Nephron progenitor cell (in vitro differentiated cells): Measurements from ENCODE around the gene ACAD10.

Source experiments
- DNase-seq: peaks from one replicate; pipeline ENCODE4 v3.0.0; 2021
- H3K27ac Mint-ChIP-seq: 2 replicates; pipeline ENCODE4 v1.8.0; 2021; ENCODE audit warnings: mild to moderate bottlenecking, moderate library complexity, mixed read lengths
- H3K27me3 Mint-ChIP-seq: 2 replicates; pipeline ENCODE4 v1.8.0; 2021; ENCODE audit warnings: mild to moderate bottlenecking, low read depth, mixed read lengths; ENCODE audit not compliant: poor library complexity
- H3K36me3 Mint-ChIP-seq: 2 replicates; pipeline ENCODE4 v1.8.0; 2021; ENCODE audit warnings: low read depth, mixed read lengths
- H3K4me1 Mint-ChIP-seq: 2 replicates; pipeline ENCODE4 v1.8.0; 2021; ENCODE audit warnings: mixed read lengths
- H3K4me3 Mint-ChIP-seq: 2 replicates; pipeline ENCODE4 v1.8.0; 2021; ENCODE audit warnings: mild to moderate bottlenecking, moderate library complexity, mixed read lengths
- H3K9me3 Mint-ChIP-seq: 2 replicates; pipeline ENCODE4 v1.8.0; 2021; ENCODE audit warnings: mild to moderate bottlenecking, moderate library complexity, mixed read lengths
- CTCF ChIP-seq: fragments of 200-600 bp; sonication (generic); IDR thresholded peaks from 2 replicates; pipeline ENCODE4 v1.5.0; 2021; ENCODE audit warnings: antibody characterized with exemption

The ACAD10 gene

DNA sequence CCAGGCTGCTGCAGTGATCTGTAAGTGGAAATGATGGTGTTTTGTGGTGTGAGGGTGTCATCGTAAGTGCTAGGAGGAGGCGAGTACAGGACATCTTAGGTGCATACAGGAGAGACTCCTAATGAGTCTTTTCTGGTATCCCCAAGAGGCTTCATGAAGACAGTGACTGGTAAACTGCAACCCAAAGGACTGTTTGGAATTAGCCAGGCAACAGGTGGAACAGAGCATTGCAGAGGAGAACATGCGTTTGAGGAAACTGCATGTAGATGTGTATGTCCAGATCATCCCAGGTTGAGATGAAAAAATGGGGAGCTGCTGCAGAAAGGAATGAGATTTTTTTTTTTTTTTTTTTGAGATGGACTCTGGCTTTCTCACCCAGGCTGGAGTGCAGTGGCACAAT lies 5.4 kb downstream of the ACAD10 start:
- no peak for TF ChIP-seq CTCF
- no peak for DNase-seq
- no peak overlapping the region for H3K4me3 Mint-ChIP-seq
- peaks cover 3% of the 10 kb centered on the region for H3K27me3 Mint-ChIP-seq
- H3K9me3 Mint-ChIP-seq = no peaks in the 10 kb centered on the region
- H3K36me3 Mint-ChIP-seq = peaks cover 43% of the 10 kb centered on the region
- H3K4me1 Mint-ChIP-seq = peaks cover 13% of the 10 kb centered on the region
- no peak overlapping the region for H3K27ac Mint-ChIP-seq

GRCh38 chr12:111692575-111693210 lies 6.8 kb downstream of the ACAD10 start:
- H3K9me3 Mint-ChIP-seq = no peaks in the 10 kb centered on the region
- DNase-seq = no peak
- no peaks in the 10 kb centered on the region for H3K4me1 Mint-ChIP-seq
- no peak overlapping the region for H3K4me3 Mint-ChIP-seq
- peaks cover 3% of the 10 kb centered on the region for H3K27me3 Mint-ChIP-seq
- no peak overlapping the region for H3K27ac Mint-ChIP-seq
- TF ChIP-seq CTCF = no peak
- H3K36me3 Mint-ChIP-seq = peaks cover 46% of the 10 kb centered on the region

DNA sequence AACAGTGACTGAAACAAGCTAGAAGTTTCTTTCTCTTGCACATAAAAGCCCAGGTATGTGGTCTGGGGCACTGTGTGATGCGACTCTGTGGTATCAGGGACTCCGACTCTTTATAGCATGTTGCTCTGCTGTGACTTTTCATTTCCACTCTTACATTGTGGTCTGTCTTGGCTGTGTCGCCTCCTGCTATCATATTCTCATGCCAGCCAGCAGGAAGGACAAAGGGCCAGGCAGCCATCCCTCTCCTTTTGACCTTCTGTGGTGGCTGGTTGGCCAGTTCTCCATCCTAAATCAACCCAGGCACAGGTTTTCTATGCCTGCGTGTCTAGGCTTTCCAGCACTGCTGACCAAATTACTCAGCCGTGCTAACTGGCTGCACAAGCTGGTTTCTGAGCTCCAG lies 8.0 kb downstream of the ACAD10 start:
- Mint-ChIP-seq H3K27me3 (no peaks in the 10 kb centered on the region), H3K27ac (peak overlapping the region; percentile 54), H3K4me1 (no peaks in the 10 kb centered on the region), H3K4me3 (no peak overlapping the region), H3K36me3 (peaks cover 52% of the 10 kb centered on the region), H3K9me3 (no peaks in the 10 kb centered on the region)
- no peak for TF ChIP-seq CTCF
- DNase-seq = no peak

DNA sequence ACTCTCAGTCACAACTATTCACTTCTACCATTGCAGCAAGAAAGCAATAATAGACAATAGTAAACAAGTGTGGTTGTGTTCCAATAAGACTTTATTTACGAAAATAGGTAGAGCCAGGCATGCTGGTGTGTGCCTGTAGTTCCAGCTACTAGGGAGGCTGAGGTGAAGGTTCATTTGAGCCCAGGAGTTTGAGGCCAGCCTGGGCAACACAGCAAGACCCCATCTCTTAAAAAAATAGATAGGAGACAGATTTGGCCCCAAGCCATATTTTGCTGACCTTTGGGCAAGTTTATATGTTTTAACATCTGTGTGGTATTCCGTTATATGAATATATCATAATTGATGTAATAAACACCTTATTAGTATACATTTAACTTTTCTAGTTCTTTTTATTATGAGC lies 14.1 kb downstream of the ACAD10 start:
- DNase-seq = no peak
- peaks cover 53% of the 10 kb centered on the region for H3K36me3 Mint-ChIP-seq

DNA sequence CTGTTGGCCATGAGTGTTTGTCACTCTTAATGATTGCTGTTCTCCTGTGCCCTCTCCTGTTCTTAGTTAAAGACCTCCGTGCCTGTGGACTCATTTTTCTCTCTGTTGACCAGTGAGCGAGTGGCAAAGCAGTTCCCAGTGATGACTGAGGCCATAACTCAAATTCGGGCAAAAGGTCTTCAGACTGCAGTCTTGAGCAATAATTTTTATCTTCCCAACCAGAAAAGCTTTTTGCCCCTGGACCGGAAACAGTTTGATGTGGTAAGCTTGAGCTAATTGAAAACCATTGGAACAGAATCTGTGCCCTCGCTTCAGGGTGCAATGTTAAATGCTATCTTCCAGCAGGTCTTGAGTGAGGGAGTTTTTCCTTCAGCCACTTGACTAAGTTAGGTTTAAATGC lies 19.8 kb downstream of the ACAD10 start:
- Mint-ChIP-seq H3K4me1 (no peaks in the 10 kb centered on the region), H3K27ac (peak overlapping the region; percentile 80), H3K36me3 (peaks cover 65% of the 10 kb centered on the region), H3K27me3 (no peaks in the 10 kb centered on the region), H3K9me3 (no peaks in the 10 kb centered on the region), H3K4me3 (no peak overlapping the region)
- DNase-seq = no peak
- TF ChIP-seq CTCF = no peak

More for the DNA sequence above, 14.1 kb downstream of the ACAD10 start:
- Mint-ChIP-seq H3K27me3 (no peaks in the 10 kb centered on the region), H3K4me1 (no peaks in the 10 kb centered on the region), H3K9me3 (no peaks in the 10 kb centered on the region), H3K4me3 (no peak overlapping the region), H3K27ac (no peak overlapping the region)
- TF ChIP-seq CTCF = no peak

DNA sequence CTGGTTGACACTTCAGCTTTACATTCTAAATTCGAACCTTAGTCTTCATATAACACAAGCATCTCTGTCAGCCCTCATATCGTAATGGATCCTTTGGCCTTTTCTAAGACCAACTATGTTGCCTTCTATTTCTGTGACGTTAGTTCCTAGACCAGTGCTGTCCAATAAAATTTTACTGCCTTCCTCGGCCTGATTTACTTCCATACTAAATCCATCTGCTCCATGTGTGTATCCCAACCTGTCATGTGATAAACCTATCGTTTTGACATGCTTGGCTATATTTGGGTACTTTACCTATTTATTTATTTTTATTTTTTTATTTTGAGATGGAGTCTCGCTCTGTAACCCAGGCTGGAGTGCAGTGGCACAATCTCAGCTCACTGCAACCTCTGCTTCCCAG lies 20.3 kb downstream of the ACAD10 start:
- H3K4me3 Mint-ChIP-seq = no peak overlapping the region
- no peak overlapping the region for H3K27ac Mint-ChIP-seq
- H3K36me3 Mint-ChIP-seq = peaks cover 68% of the 10 kb centered on the region
- no peak for DNase-seq
- TF ChIP-seq CTCF = no peak
- no peaks in the 10 kb centered on the region for H3K27me3 Mint-ChIP-seq
- no peaks in the 10 kb centered on the region for H3K9me3 Mint-ChIP-seq
- H3K4me1 Mint-ChIP-seq = no peaks in the 10 kb centered on the region
